Measurements from ENCODE around the gene LRRN4. TPM values are rescaled to one million over a fixed set of nuclear protein-coding genes. Genes with fewer than 3 reads are reported as not detected.

The LRRN4 gene
- polyA plus RNA-seq, 1 donor from 2014 or later = 0.26 TPM

- no peaks in the 10 kb centered on the region for H3K36me3 ChIP-seq (ENCODE audit: insufficient read depth, low read length)
- no peaks in the 10 kb centered on the region for H3K79me2 ChIP-seq (replicated peaks; ENCODE audit: insufficient read depth, low read length)
- no peak overlapping the region for H3K4me2 ChIP-seq (ENCODE audit: low read length)
- H3K9ac ChIP-seq (ENCODE audit: low read length) = no peak overlapping the region
- no peak overlapping the region for H3K4me3 ChIP-seq (ENCODE audit: low read length)
- no peak overlapping the region for H3K27ac ChIP-seq (ENCODE audit: low read length)
- H3K27me3 ChIP-seq (ENCODE audit: insufficient read depth, low read depth, low read length) = no peaks in the 10 kb centered on the region
- no peaks in the 10 kb centered on the region for H3K9me3 ChIP-seq (ENCODE audit: low read length)
- TF ChIP-seq, protein P1, sequence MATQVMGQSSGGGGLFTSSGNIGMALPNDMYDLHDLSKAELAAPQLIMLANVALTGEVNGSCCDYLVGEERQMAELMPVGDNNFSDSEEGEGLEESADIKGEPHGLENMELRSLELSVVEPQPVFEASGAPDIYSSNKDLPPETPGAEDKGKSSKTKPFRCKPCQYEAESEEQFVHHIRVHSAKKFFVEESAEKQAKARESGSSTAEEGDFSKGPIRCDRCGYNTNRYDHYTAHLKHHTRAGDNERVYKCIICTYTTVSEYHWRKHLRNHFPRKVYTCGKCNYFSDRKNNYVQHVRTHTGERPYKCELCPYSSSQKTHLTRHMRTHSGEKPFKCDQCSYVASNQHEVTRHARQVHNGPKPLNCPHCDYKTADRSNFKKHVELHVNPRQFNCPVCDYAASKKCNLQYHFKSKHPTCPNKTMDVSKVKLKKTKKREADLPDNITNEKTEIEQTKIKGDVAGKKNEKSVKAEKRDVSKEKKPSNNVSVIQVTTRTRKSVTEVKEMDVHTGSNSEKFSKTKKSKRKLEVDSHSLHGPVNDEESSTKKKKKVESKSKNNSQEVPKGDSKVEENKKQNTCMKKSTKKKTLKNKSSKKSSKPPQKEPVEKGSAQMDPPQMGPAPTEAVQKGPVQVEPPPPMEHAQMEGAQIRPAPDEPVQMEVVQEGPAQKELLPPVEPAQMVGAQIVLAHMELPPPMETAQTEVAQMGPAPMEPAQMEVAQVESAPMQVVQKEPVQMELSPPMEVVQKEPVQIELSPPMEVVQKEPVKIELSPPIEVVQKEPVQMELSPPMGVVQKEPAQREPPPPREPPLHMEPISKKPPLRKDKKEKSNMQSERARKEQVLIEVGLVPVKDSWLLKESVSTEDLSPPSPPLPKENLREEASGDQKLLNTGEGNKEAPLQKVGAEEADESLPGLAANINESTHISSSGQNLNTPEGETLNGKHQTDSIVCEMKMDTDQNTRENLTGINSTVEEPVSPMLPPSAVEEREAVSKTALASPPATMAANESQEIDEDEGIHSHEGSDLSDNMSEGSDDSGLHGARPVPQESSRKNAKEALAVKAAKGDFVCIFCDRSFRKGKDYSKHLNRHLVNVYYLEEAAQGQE (IDR thresholded peaks at IDR 0.05; ENCODE audit: borderline replicate concordance) = no peak
- TF ChIP-seq POLR2AphosphoS5 (IDR thresholded peaks at IDR 0.05) (no peak), EP300 (conservative IDR thresholded peaks at IDR 0.05; ENCODE audit: poor library complexity, severe bottlenecking) (no peak), TAF1 (IDR thresholded peaks at IDR 0.05; ENCODE audit: low read depth) (no peak)
- no peaks in the 10 kb centered on the region for H3F3A ChIP-seq (ENCODE audit: insufficient read depth, low read length, poor library complexity, severe bottlenecking)
- no peaks in the 10 kb centered on the region for H4K20me1 ChIP-seq (ENCODE audit: insufficient read depth)
- H2AFZ ChIP-seq (ENCODE audit: low read depth, low read length) = no peak overlapping the region
- H3K9me2 ChIP-seq (ENCODE audit: insufficient read depth, low read length) = no peaks in the 10 kb centered on the region
These were observed 20.9 kb upstream of the LRRN4 start for GRCh38 chr20:6074784-6075183.

- H3K9me3 ChIP-seq (ENCODE audit: low read length) = no peaks in the 10 kb centered on the region
- TF ChIP-seq SMC3 (conservative IDR thresholded peaks at IDR 0.05; ENCODE audit: poor library complexity) (no peak), EZH2 (IDR thresholded peaks at IDR 0.05; ENCODE audit: borderline replicate concordance, insufficient read depth, low read length, poor library complexity, severe bottlenecking) (no peak), MXI1 (conservative IDR thresholded peaks at IDR 0.05; ENCODE audit: poor library complexity, severe bottlenecking) (no peak), POLR2AphosphoS5 (IDR thresholded peaks at IDR 0.05) (no peak)
- TF ChIP-seq, protein P2, sequence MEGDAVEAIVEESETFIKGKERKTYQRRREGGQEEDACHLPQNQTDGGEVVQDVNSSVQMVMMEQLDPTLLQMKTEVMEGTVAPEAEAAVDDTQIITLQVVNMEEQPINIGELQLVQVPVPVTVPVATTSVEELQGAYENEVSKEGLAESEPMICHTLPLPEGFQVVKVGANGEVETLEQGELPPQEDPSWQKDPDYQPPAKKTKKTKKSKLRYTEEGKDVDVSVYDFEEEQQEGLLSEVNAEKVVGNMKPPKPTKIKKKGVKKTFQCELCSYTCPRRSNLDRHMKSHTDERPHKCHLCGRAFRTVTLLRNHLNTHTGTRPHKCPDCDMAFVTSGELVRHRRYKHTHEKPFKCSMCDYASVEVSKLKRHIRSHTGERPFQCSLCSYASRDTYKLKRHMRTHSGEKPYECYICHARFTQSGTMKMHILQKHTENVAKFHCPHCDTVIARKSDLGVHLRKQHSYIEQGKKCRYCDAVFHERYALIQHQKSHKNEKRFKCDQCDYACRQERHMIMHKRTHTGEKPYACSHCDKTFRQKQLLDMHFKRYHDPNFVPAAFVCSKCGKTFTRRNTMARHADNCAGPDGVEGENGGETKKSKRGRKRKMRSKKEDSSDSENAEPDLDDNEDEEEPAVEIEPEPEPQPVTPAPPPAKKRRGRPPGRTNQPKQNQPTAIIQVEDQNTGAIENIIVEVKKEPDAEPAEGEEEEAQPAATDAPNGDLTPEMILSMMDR (IDR thresholded peaks at IDR 0.05; ENCODE audit: poor library complexity, severe bottlenecking) = peak; percentile 19
- TF ChIP-seq, protein P1 (IDR thresholded peaks at IDR 0.05; ENCODE audit: borderline replicate concordance) = no peak
- H3K4me3 ChIP-seq (ENCODE audit: low read length) = no peak overlapping the region
- H3K36me3 ChIP-seq (ENCODE audit: insufficient read depth, low read length) = no peaks in the 10 kb centered on the region
- no peaks in the 10 kb centered on the region for H3K79me2 ChIP-seq (replicated peaks; ENCODE audit: insufficient read depth, low read length)
- no peaks in the 10 kb centered on the region for H3F3A ChIP-seq (ENCODE audit: insufficient read depth, low read length, poor library complexity, severe bottlenecking)
- H3K4me2 ChIP-seq (ENCODE audit: low read length) = no peak overlapping the region
- no peaks in the 10 kb centered on the region for H4K20me1 ChIP-seq (ENCODE audit: insufficient read depth)
- no peak overlapping the region for H3K9ac ChIP-seq (ENCODE audit: low read length)
- no peak overlapping the region for H3K27ac ChIP-seq (ENCODE audit: low read length)
- H3K27me3 ChIP-seq (ENCODE audit: insufficient read depth, low read depth, low read length) = no peaks in the 10 kb centered on the region
- H2AFZ ChIP-seq (ENCODE audit: low read depth, low read length) = no peak overlapping the region
- H3K9me2 ChIP-seq (ENCODE audit: insufficient read depth, low read length) = no peaks in the 10 kb centered on the region
These were observed 20.3 kb upstream of the LRRN4 start for GRCh38 chr20:6074145-6074561.

Data from neural cell (in vitro differentiated cells).